Kidney (tissue), 14 donors: Measurements from ENCODE around the gene SPATA19. TPM values are rescaled to one million over a fixed set of nuclear protein-coding genes. Genes with fewer than 3 reads are reported as not detected.

ENCODE experiments used
- DNase-seq, 5 donors: peaks; one replicate each; pipeline ENCODE4 v3.0.0-alpha.2; 2013 to 2020
- FAIRE-seq: peaks from 2 replicates; lab custom pipeline; 2012; peaks lifted over from hg19 to GRCh38; lab: Jason Lieb, UNC
- H3K27ac ChIP-seq, 2 donors: one replicate each; pipeline ENCODE4 v1.7.0; 2013; ENCODE audit warnings: low read depth in 2 of 2, low read length in 2 of 2, inconsistent platforms in 1 of 2
- H3K27me3 ChIP-seq: one replicate; pipeline ENCODE4 v1.7.1; 2013; ENCODE audit warnings: low read length, inconsistent platforms; ENCODE audit not compliant: control insufficient read depth, insufficient read depth
- H3K36me3 ChIP-seq, 3 donors: one replicate each; pipeline versions ENCODE4 v1.7.0 to v1.7.1; 2013; ENCODE audit warnings: low read length in 3 of 3, control low read depth in 1 of 3, inconsistent platforms in 1 of 3; ENCODE audit not compliant: insufficient read depth in 3 of 3, control insufficient read depth in 2 of 3
- H3K4me1 ChIP-seq, 3 donors: one replicate each; pipeline versions ENCODE4 v1.7.0 to v1.7.1; 2013; ENCODE audit warnings: low read length in 3 of 3, inconsistent platforms in 1 of 3, low read depth in 1 of 3; ENCODE audit not compliant: control insufficient read depth in 2 of 3, insufficient read depth in 2 of 3
- H3K4me3 ChIP-seq, 3 donors: one replicate each; pipeline versions ENCODE4 v1.7.0 to v1.8.1; 2013; ENCODE audit warnings: low read length in 3 of 3, control low read depth in 1 of 3, inconsistent platforms in 1 of 3
- H3K9ac ChIP-seq, 3 donors: one replicate each; pipeline versions ENCODE4 v1.7.0 to v1.7.1; 2013; ENCODE audit warnings: low read length in 3 of 3, control low read depth in 1 of 3, inconsistent platforms in 1 of 3
- H3K9me3 ChIP-seq, 3 donors: one replicate each; pipeline versions ENCODE4 v1.7.0 to v1.7.1; 2013; ENCODE audit warnings: low read length in 3 of 3, control low read depth in 1 of 3, inconsistent platforms in 1 of 3; ENCODE audit not compliant: control insufficient read depth in 2 of 3, insufficient read depth in 1 of 3
- CTCF ChIP-seq: IDR thresholded peaks from 3 replicates; pipeline ENCODE4 v1.5.1; 2012; ENCODE audit warnings: mild to moderate bottlenecking, moderate library complexity, borderline replicate concordance; ENCODE audit not compliant: insufficient read depth; ENCODE audit errors: extremely low read depth
- intact Hi-C: fragments of 100-400 bp; cut with DNase I; formaldehyde crosslinking; loops from one replicate; pipeline ENCODE4 v1.11.1; 2022
- polyA plus RNA-seq: library from polyadenylated mRNA; stranded (reverse); fragments of 350-450 nt; fragmentation: Illumina TruSeq; extraction: RNeasy Lipid Tissue Mini Kit (QIAGEN cat#74804); gene quantifications from one replicate; pipeline ENCODE4 v1.2.3, GENCODE V29; 2014; ENCODE audit warnings: low read depth, low replicate concordance; ENCODE audit not compliant: insufficient read depth
- total RNA-seq: library from RNA; stranded (reverse); fragmentation: NEBNext Ultra II Directional; extraction: Animal tissue kit (Norgen Biotek cat#: 25700); gene quantifications from one replicate; pipeline ENCODE4 v1.2.1, GENCODE V29; 2021
- donor health status: control.
- donor health status: control.
- donor health status: control.
- donor health status: control.
- donor health status: control.
- donor health status: DM: yes; HTN: yes; CAD: no.
- donor health status: Normal renal cell carcinoma (clear cell type).

Gene SPATA19
- total and polyA plus RNA-seq, 2 donors from 2014 or later, result not detected

- Histone ChIP-seq H3K4me1 (no peaks in the 10 kb centered on the region), H3K27me3 (no peaks in the 10 kb centered on the region), H3K9me3 (no peaks in the 10 kb centered on the region), H3K27ac (no peak overlapping the region), H3K4me3 (no peak overlapping the region), H3K9ac (no peak overlapping the region), H3K36me3 (no peaks in the 10 kb centered on the region)
- FAIRE-seq (no peak), DNase-seq (no peak)
- no peak for TF ChIP-seq CTCF
- intact Hi-C loops, result no loop called here
These were observed 20.2 kb downstream of the SPATA19 start for GRCh38 chr11:133825156-133825555.

- FAIRE-seq, result no peak
- H3K27me3 ChIP-seq, result no peaks in the 10 kb centered on the region
- H3K4me1 ChIP-seq, result no peaks in the 10 kb centered on the region
- no peaks in the 10 kb centered on the region for H3K9me3 ChIP-seq
- H3K9ac ChIP-seq, result no peak overlapping the region
- H3K36me3 ChIP-seq, result no peaks in the 10 kb centered on the region
- intact Hi-C loops, result no loop called here
- no peak for TF ChIP-seq CTCF
- no peak overlapping the region for H3K4me3 ChIP-seq
- no peak overlapping the region for H3K27ac ChIP-seq
- no peak for DNase-seq
These were observed 20.7 kb downstream of the SPATA19 start for GRCh38 chr11:133824593-133824992.

- no peak for TF ChIP-seq CTCF
- no peak overlapping the region for H3K27ac ChIP-seq
- no peak overlapping the region for H3K9ac ChIP-seq
- no peaks in the 10 kb centered on the region for H3K9me3 ChIP-seq
- intact Hi-C loops, result no loop called here
- DNase-seq (no peak), FAIRE-seq (no peak)
- H3K4me1 ChIP-seq, result no peaks in the 10 kb centered on the region
- no peaks in the 10 kb centered on the region for H3K27me3 ChIP-seq
- H3K4me3 ChIP-seq, result no peak overlapping the region
- H3K36me3 ChIP-seq, result no peaks in the 10 kb centered on the region
These were observed 21.7 kb downstream of the SPATA19 start for GRCh38 chr11:133823614-133824013.

GRCh38 chr11:133823211-133823610, 22.1 kb downstream of the SPATA19 start:
- no peaks in the 10 kb centered on the region for H3K4me1 ChIP-seq
- intact Hi-C loops, result no loop called here
- H3K9ac ChIP-seq, result no peak overlapping the region
- H3K9me3 ChIP-seq, result no peaks in the 10 kb centered on the region
- H3K4me3 ChIP-seq, result no peak overlapping the region
- FAIRE-seq, result no peak
- DNase-seq, result no peak
- no peak overlapping the region for H3K27ac ChIP-seq
- H3K27me3 ChIP-seq, result no peaks in the 10 kb centered on the region
- TF ChIP-seq CTCF, result no peak
- H3K36me3 ChIP-seq, result no peaks in the 10 kb centered on the region
